SK-N-SH (cell line): ENCODE results near the gene RBM12.

Experiments used
- MAX ChIP-seq: IDR thresholded peaks from 2 replicates; pipeline ENCODE4 v1.4.0; 2012; ENCODE audit warnings: low read depth
- RAD21 ChIP-seq: IDR thresholded peaks from 2 replicates; pipeline ENCODE4 v1.6.1; 2012; ENCODE audit warnings: mild to moderate bottlenecking, low read length
- REST ChIP-seq: IDR thresholded peaks from 2 replicates; pipeline ENCODE4 v1.6.1; 2012; ENCODE audit warnings: mild to moderate bottlenecking, low read depth, low read length, moderate library complexity
- SMC3 ChIP-seq: IDR thresholded peaks from 2 replicates; pipeline ENCODE4 v1.6.1; 2012; ENCODE audit warnings: low read depth, low read length, improper control_type of control experiment
- TAF1 ChIP-seq: IDR thresholded peaks from 2 replicates; pipeline ENCODE4 v1.6.1; 2012; ENCODE audit warnings: low read depth, mild to moderate bottlenecking, low read length, moderate library complexity, borderline replicate concordance
- USF2 ChIP-seq: fragments of 150-350 bp; IDR thresholded peaks from 2 replicates; pipeline ENCODE4 v1.6.1; 2017; ENCODE audit warnings: antibody characterized with exemption, low read length, low read depth, borderline replicate concordance
- TF ChIP-seq, protein P1 (sequence below): fragments of 200-600 bp; sonication (generic); IDR thresholded peaks from 2 replicates; pipeline ENCODE4 v1.6.1; 2017; ENCODE audit warnings: antibody characterized with exemption, mild to moderate bottlenecking, moderate library complexity

DNA sequence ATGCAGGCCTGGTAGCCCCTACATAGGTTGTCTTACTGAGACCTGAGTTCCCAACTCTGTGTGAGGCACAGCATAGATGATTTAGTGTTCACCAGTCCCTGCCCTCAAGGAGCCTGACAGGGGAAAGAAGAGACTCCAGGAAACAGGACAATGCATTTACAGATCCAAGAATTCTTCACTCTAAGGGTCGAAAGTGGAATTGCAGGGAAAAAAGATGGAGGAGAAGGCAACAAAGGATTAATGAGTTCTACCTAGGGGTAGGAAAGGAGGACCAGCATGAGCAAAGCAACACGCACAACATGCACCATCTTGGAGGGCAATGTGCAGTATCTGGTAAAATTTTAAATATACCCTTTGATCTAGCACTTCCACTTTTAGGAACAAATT lies 43.1 kb downstream of the RBM12 start:
- TF ChIP-seq TAF1 (no peak), USF2 (no peak), REST (no peak), SMC3 (no peak), RAD21 (no peak), MAX (no peak)
- TF ChIP-seq, protein P1, sequence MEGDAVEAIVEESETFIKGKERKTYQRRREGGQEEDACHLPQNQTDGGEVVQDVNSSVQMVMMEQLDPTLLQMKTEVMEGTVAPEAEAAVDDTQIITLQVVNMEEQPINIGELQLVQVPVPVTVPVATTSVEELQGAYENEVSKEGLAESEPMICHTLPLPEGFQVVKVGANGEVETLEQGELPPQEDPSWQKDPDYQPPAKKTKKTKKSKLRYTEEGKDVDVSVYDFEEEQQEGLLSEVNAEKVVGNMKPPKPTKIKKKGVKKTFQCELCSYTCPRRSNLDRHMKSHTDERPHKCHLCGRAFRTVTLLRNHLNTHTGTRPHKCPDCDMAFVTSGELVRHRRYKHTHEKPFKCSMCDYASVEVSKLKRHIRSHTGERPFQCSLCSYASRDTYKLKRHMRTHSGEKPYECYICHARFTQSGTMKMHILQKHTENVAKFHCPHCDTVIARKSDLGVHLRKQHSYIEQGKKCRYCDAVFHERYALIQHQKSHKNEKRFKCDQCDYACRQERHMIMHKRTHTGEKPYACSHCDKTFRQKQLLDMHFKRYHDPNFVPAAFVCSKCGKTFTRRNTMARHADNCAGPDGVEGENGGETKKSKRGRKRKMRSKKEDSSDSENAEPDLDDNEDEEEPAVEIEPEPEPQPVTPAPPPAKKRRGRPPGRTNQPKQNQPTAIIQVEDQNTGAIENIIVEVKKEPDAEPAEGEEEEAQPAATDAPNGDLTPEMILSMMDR = peak; percentile 19; the same call in 1 of the 2 replicates
